Peyer's patch (tissue), 4 donors: Measurements from ENCODE around the gene RCOR2.

Experiments used
- POLR2A ChIP-seq, 2 donors: fragments of 450-650 bp; IDR thresholded peaks; one replicate each; pipeline ENCODE4 v1.5.1; 2017; ENCODE audit warnings: antibody characterized with exemption in 2 of 2, mild to moderate bottlenecking in 2 of 2, moderate library complexity in 2 of 2
- TF ChIP-seq, protein P1 (sequence below), 6 experiments: fragments of 450-650 bp in 4 of 6; fragments of 200-600 bp in 2 of 6; sonication (generic) in 1 of 6; IDR thresholded peaks; one replicate each; pipeline ENCODE4 v1.5.1; 2017 to 2019; ENCODE audit warnings: antibody characterized with exemption in 6 of 6, mild to moderate bottlenecking in 3 of 6, moderate library complexity in 1 of 6

DNA sequence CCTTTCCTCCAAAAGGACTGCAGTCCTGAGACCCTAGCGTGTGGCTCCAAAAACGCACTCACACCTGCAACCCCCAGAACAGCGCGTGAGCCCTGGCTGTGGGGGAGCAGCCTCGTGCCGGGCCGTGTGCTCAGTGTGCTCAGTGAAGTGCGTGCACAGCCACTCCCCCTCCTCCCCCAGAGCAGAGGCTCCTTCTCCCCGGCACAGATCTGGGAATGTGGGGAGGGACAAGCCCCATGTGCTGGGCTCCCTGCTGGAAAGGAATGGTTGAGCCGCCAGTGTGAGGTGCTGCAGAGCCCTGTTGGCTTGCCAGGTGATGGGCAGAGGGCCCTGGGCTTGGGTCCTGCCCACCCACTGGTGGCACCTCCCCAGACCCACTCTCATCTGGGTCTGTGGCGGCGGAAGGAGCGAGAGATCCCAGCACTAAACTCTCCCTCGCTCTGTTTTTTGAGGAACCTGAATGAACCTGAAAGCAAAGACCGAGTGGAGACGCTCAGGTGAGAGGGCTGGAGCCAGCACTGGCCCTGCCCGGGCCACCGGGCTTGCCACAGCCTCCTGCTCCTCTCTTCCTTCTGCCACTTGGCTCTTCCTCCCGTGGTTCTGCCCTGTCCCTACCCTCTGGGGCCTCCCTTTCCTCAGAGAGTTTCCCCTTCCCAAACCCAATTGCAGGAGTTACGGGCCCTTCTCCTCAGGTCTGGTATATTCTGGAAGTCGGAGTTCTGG lies 9.0 kb downstream of the RCOR2 start:
- no peak for TF ChIP-seq POLR2A (IDR thresholded peaks at IDR 0.05)
- TF ChIP-seq, protein P1, sequence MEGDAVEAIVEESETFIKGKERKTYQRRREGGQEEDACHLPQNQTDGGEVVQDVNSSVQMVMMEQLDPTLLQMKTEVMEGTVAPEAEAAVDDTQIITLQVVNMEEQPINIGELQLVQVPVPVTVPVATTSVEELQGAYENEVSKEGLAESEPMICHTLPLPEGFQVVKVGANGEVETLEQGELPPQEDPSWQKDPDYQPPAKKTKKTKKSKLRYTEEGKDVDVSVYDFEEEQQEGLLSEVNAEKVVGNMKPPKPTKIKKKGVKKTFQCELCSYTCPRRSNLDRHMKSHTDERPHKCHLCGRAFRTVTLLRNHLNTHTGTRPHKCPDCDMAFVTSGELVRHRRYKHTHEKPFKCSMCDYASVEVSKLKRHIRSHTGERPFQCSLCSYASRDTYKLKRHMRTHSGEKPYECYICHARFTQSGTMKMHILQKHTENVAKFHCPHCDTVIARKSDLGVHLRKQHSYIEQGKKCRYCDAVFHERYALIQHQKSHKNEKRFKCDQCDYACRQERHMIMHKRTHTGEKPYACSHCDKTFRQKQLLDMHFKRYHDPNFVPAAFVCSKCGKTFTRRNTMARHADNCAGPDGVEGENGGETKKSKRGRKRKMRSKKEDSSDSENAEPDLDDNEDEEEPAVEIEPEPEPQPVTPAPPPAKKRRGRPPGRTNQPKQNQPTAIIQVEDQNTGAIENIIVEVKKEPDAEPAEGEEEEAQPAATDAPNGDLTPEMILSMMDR (IDR thresholded peaks at IDR 0.05): no peak
